Erythroblast (primary cell): ENCODE results near the gene LSM11.

ENCODE experiments used
- DNase-seq, 2 experiments: peaks; one replicate each; lab custom pipeline; 2025; lab: John Stamatoyannopoulos, UW
- GATA1 ChIP-seq: IDR thresholded peaks from 2 replicates; pipeline ENCODE4 v1.6.1; 2011; ENCODE audit warnings: low read depth, mild to moderate bottlenecking, control low read depth, low read length, moderate library complexity
- POLR2A ChIP-seq: IDR thresholded peaks from 2 replicates; pipeline ENCODE4 v1.6.1; 2011; ENCODE audit warnings: mild to moderate bottlenecking, low read length

The LSM11 gene

GRCh38 chr5:157772127-157772526, 28.6 kb downstream of the LSM11 start:
- no peak for DNase-seq
- TF ChIP-seq POLR2A, result no peak
- TF ChIP-seq GATA1, result no peak

GRCh38 chr5:157778121-157778805, 34.8 kb downstream of the LSM11 start:
- TF ChIP-seq POLR2A (no peak), GATA1 (no peak)
- no peak for DNase-seq

GRCh38 chr5:157779221-157779620, 35.7 kb downstream of the LSM11 start:
- TF ChIP-seq GATA1 (no peak), POLR2A (no peak)
- no peak for DNase-seq

- no peak for DNase-seq
- no peak for TF ChIP-seq GATA1
Observed at GRCh38 chr5:157785801-157786200, 42.3 kb downstream of the LSM11 start.

GRCh38 chr5:157793301-157793700, 49.8 kb downstream of the LSM11 start:
- DNase-seq, result no peak
- TF ChIP-seq GATA1, result no peak
- no peak for TF ChIP-seq POLR2A

DNA sequence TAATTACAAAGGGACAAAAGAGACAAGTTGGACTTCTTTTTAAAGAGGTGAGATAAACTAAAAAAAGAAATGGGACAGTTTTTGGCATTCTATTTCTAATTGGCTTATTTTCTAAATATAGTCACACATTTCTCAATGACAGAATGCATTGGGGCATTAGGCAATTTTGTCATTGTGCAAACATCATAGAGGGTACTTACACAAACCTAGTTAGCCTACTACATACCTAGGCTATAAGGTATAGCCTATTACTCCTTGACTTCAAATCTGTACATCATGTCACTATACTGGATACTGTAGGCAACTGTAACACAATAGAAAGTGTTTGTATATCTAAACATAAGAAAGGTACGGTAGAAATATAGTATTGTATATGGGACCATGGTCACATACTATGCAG, 56.1 kb downstream of the LSM11 start:
- DNase-seq, result no peak
- TF ChIP-seq POLR2A, result no peak
- no peak for TF ChIP-seq GATA1

GRCh38 chr5:157800137-157800536, 56.6 kb downstream of the LSM11 start:
- no peak for TF ChIP-seq POLR2A
- TF ChIP-seq GATA1, result no peak
- no peak for DNase-seq

DNA sequence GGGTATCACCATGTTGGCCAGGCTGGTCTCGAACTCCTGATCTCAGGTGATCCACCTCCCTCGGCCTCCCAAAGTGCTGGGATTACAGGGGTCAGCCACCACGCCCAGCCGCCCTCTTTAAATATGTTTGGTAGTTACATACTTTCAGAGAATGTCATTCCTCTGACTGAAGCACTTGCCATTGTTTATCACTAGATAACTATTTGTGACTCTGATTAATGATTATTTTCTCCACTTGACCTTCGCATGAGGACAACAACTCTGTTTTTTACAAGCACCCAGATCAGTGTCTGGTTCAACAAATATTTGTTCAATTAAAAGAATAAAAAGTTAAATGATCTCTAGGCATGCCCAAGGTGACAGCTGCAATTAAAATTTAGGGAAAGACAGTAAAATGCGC, 59.2 kb downstream of the LSM11 start:
- DNase-seq, result no peak
- no peak for TF ChIP-seq POLR2A
- no peak for TF ChIP-seq GATA1

GRCh38 chr5:157808043-157808442, 64.5 kb downstream of the LSM11 start:
- TF ChIP-seq GATA1 (no peak), POLR2A (no peak)
- DNase-seq, result no peak
